ENCODE results near the gene TMEM72.
A peak's percentile ranks its signal among the peaks of the same experiment; 100 is the strongest.

Gene TMEM72

DNA sequence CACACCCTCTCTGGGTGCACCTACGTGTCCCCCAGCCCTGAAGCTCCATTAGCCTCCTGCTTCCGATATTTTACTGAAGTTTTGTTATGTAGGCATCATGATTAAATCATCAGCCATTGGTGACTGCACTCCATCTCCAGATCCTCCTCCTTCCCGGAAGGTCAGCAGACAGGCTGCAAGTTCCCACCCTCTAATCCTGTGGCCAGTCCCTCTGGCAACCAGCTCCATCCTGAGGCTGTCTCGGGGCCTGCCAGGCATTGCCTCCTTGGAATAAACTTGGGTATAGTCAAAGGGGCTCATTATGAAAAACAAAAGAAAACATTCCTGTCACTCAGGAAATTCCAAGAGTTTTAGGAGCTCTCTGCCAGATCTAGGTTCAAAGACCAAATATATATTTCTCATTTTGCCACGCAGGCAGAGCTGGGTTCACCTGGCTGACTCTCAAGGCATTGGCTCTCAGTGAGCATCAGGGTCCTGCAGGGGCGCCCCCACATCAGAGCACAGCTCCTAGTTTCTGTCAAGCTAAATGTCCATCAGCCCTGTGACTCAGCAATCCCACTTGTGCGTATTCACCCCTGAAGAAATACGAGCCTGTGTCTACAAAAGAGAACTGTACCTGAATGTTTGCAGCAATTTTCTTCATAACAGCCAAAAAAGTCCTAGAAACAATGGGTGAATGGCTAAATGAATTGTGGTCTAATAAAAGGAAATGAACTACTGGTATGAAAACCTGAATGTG, 27.4 kb upstream of the TMEM72 start:
- intact Hi-C loops (cut with DNase I; ENCODE audit: low total_unique reads): no loop called here
- TF ChIP-seq, protein P1, sequence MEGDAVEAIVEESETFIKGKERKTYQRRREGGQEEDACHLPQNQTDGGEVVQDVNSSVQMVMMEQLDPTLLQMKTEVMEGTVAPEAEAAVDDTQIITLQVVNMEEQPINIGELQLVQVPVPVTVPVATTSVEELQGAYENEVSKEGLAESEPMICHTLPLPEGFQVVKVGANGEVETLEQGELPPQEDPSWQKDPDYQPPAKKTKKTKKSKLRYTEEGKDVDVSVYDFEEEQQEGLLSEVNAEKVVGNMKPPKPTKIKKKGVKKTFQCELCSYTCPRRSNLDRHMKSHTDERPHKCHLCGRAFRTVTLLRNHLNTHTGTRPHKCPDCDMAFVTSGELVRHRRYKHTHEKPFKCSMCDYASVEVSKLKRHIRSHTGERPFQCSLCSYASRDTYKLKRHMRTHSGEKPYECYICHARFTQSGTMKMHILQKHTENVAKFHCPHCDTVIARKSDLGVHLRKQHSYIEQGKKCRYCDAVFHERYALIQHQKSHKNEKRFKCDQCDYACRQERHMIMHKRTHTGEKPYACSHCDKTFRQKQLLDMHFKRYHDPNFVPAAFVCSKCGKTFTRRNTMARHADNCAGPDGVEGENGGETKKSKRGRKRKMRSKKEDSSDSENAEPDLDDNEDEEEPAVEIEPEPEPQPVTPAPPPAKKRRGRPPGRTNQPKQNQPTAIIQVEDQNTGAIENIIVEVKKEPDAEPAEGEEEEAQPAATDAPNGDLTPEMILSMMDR (IDR thresholded peaks at IDR 0.05): no peak

DNA sequence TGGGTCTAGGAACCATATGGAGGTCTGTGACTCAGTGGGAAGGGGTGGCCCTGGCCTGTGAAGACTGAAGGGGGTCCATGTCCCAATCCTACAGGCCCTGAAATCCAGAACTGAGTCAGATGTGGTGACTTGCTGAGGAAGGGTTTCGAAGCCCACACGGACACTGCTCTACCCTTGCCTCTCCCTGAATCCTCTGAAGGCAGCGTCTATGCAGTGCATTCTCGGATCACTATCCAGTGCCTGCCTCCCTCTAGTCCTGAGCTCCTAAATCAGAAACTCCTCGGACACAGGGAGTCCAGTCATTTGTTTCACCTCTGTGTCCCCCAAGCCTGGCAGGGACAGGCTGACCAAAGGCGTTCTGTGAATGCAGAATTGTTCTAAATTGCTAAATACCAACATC, 25.4 kb upstream of the TMEM72 start:
- H3K4me3 ChIP-seq: no peak overlapping the region
- TF ChIP-seq, protein P1 (IDR thresholded peaks at IDR 0.05): no peak
- H3K4me1 ChIP-seq: no peaks in the 10 kb centered on the region
- no peaks in the 10 kb centered on the region for H3K9me3 ChIP-seq
- H3K27ac ChIP-seq: no peak overlapping the region
- intact Hi-C loops (cut with DNase I; ENCODE audit: low total_unique reads): no loop called here
- no peaks in the 10 kb centered on the region for H3K27me3 ChIP-seq
- DNase-seq: no peak
- H3K36me3 ChIP-seq: no peaks in the 10 kb centered on the region

More for the DNA sequence above, 27.4 kb upstream of the TMEM72 start:
- H3K36me3 ChIP-seq: no peaks in the 10 kb centered on the region
- peaks cover 0 to 11% (median 8%) of the 10 kb centered on the region in 4 donors for H3K4me1 ChIP-seq
- no peaks in the 10 kb centered on the region for H3K9me3 ChIP-seq
- peak in 1 of 2 donors; percentile 15 for DNase-seq
- H3K27ac ChIP-seq: no peak overlapping the region
- no peaks in the 10 kb centered on the region for H3K27me3 ChIP-seq
- no peak overlapping the region for H3K4me3 ChIP-seq

DNA sequence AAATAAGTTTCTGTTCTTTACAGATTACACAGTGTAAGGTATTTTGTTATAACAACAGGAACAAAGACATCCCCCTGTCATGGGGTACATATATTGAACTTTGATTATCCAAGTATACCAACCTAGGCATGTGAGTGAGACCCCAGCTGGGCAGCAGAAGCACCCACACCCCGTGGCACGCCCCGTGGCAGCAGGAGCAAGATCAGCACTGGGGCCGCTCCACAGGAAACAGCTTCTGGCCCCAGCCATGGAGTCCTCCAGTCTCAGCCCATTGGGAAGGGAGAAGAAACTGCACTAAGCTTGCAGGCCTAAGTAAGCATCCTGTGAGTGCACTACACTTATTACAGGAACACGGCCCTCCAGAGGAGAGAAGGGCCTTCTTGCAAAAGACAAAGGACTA, 24.2 kb upstream of the TMEM72 start:
- TF ChIP-seq, protein P1 (IDR thresholded peaks at IDR 0.05): no peak
- Histone ChIP-seq H3K27me3 (no peaks in the 10 kb centered on the region), H3K27ac (no peak overlapping the region), H3K9me3 (no peaks in the 10 kb centered on the region), H3K36me3 (no peaks in the 10 kb centered on the region), H3K4me1 (no peaks in the 10 kb centered on the region), H3K4me3 (no peak overlapping the region)
- DNase-seq: peak in 1 of 2 donors; percentile 54
- intact Hi-C loops (cut with DNase I; ENCODE audit: low total_unique reads): no loop called here

DNA sequence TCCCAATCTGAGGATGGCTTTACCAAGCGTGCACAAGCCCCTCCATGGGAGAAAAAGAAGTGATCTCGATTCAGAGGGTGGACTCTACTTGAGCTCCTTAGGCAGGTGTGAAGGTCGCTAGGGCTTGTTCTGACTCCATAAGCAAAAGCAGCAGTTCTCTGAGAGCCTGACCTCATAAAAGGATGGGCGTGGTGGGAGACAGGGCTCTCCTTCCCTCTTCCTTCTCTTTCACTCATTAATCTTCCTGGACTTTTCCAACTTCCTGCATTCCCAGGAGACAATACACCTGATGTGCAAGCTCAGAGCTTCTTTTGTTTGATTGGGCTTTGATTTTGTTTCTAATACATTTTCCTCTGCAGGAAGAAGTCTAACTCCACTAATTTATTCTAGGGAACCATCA, 22.3 kb upstream of the TMEM72 start:
- DNase-seq: peak in 1 of 2 donors; percentile 32

DNA sequence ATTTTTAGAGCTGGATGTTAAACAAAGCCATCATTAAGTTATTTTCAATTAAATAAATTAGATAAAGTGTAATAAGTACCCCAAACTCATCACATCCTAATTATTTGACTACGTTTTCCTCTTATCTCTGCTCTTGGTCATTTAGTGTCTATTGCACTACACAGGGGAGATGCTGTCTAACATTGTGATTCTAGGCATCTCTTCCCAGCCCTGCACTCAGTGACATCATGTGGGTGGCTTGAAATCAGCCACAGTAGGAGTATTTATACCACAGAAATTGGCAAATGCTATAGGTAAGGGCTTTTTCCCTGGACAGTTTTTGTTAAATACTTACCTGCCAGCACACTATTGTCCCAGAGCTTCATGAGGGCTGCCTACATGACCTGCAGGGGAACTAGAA, 21.3 kb upstream of the TMEM72 start:
- TF ChIP-seq, protein P1 (IDR thresholded peaks at IDR 0.05): no peak
- Histone ChIP-seq H3K27ac (no peak overlapping the region), H3K27me3 (no peaks in the 10 kb centered on the region), H3K4me1 (no peaks in the 10 kb centered on the region), H3K9me3 (no peaks in the 10 kb centered on the region), H3K36me3 (no peaks in the 10 kb centered on the region), H3K4me3 (no peak overlapping the region)
- intact Hi-C loops (cut with DNase I; ENCODE audit: low total_unique reads): no loop called here
- DNase-seq: no peak

More for the DNA sequence above, 22.3 kb upstream of the TMEM72 start:
- Histone ChIP-seq H3K4me1 (no peaks in the 10 kb centered on the region), H3K27ac (no peak overlapping the region), H3K9me3 (no peaks in the 10 kb centered on the region), H3K36me3 (no peaks in the 10 kb centered on the region), H3K27me3 (no peaks in the 10 kb centered on the region), H3K4me3 (no peak overlapping the region)
- TF ChIP-seq, protein P1 (IDR thresholded peaks at IDR 0.05): no peak
- intact Hi-C loops (cut with DNase I; ENCODE audit: low total_unique reads): no loop called here

Data from tibial artery (tissue), 4 donors.